Measurements from ENCODE around the gene CNTNAP2.

The CNTNAP2 gene

GRCh38 chr7:146314962-146315361 lies 198.4 kb downstream of the CNTNAP2 start:
- Mint-ChIP-seq H3K27me3 (no peaks in the 10 kb centered on the region), H3K27ac (no peak overlapping the region), H3K4me3 (no peak overlapping the region), H3K9me3 (peaks cover 0 to 6% of the 10 kb centered on the region in 2 donors), H3K4me1 (no peaks in the 10 kb centered on the region)
- no peak for ATAC-seq
- no peak for DNase-seq

GRCh38 chr7:146319629-146320028 lies 203.0 kb downstream of the CNTNAP2 start:
- Mint-ChIP-seq H3K4me1 (no peaks in the 10 kb centered on the region), H3K27me3 (no peaks in the 10 kb centered on the region), H3K27ac (no peak overlapping the region), H3K4me3 (no peak overlapping the region), H3K9me3 (no peaks in the 10 kb centered on the region)
- no peak for DNase-seq
- no peak for ATAC-seq

DNA sequence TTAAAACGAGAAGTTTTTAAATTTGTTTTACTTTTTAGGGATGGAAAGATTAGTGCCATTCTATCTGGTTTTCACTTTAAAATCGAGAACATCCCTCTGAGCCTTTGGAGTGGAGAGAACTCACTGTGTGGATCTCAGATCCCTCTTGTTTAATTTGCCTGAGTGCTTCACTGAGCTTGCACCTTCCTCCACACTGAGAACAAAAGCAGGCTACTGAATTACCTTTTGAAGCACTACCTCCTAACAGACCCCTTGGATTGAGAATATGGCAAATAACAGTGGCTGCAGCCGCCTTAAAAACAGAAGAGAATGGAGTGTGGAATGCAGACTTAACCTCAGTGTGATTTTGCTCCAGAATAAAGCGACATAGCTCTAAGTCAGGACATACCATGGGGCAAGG lies 204.7 kb downstream of the CNTNAP2 start:
- ATAC-seq (no peak), DNase-seq (no peak)
- Mint-ChIP-seq H3K27ac (no peak overlapping the region), H3K9me3 (no peaks in the 10 kb centered on the region), H3K4me3 (no peak overlapping the region), H3K4me1 (no peaks in the 10 kb centered on the region), H3K27me3 (no peaks in the 10 kb centered on the region)

DNA sequence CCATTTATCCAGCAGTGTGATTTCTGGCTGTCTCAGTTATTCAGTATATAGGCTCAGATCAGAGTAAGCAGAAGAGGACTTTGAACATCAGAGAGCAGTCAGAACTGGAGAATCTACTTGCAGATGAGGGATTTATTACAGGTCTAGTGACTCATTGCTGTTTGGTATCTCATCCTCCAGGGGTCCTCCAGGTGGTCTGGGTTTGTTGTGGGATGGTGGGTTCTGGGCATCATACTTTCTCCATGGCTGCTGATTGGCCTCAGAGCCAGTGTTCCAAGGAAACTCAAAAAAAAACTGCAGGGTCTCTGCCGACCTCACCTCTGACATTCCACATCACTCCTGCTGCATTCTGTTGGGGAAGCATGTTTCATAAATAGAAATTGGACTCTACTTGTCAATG lies 214.8 kb downstream of the CNTNAP2 start:
- no peak overlapping the region for H3K4me3 Mint-ChIP-seq
- no peak overlapping the region for H3K27ac Mint-ChIP-seq
- H3K4me1 Mint-ChIP-seq: no peaks in the 10 kb centered on the region
- H3K27me3 Mint-ChIP-seq: no peaks in the 10 kb centered on the region
- DNase-seq: no peak
- no peak for ATAC-seq
- peaks cover 11 to 13% of the 10 kb centered on the region in 2 donors for H3K9me3 Mint-ChIP-seq

GRCh38 chr7:146345251-146345650 lies 228.7 kb downstream of the CNTNAP2 start:
- no peaks in the 10 kb centered on the region for H3K27me3 Mint-ChIP-seq
- no peak for DNase-seq
- no peak overlapping the region for H3K27ac Mint-ChIP-seq
- no peak overlapping the region for H3K4me3 Mint-ChIP-seq
- no peak for ATAC-seq
- H3K4me1 Mint-ChIP-seq: no peaks in the 10 kb centered on the region
- H3K9me3 Mint-ChIP-seq: no peaks in the 10 kb centered on the region

GRCh38 chr7:146346096-146346495 lies 229.5 kb downstream of the CNTNAP2 start:
- no peak overlapping the region for H3K4me3 Mint-ChIP-seq
- H3K27ac Mint-ChIP-seq: no peak overlapping the region
- DNase-seq: no peak
- H3K27me3 Mint-ChIP-seq: no peaks in the 10 kb centered on the region
- no peak for ATAC-seq
- no peaks in the 10 kb centered on the region for H3K9me3 Mint-ChIP-seq
- H3K4me1 Mint-ChIP-seq: no peaks in the 10 kb centered on the region

DNA sequence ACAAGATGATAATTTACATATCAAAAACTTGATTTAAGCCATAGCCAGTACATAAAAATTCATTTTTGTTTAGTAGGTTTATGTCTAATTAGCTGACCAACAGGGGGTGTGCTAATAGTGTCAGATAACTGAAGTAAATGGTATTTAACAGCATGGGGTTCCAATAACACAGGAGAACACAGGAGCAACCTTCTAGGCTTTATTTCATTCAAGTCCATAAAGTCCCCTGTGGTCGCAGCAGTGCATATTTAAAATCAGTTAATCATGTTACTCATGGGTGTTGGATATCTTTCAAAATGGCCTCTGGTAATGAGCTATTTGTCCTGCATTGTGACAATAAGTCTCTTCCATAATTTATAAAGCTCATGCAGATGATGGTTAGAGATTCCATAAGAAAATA lies 238.6 kb downstream of the CNTNAP2 start:
- Mint-ChIP-seq H3K9me3 (peaks cover 0 to 7% of the 10 kb centered on the region in 2 donors), H3K27ac (no peak overlapping the region), H3K27me3 (no peaks in the 10 kb centered on the region), H3K4me1 (no peaks in the 10 kb centered on the region), H3K4me3 (no peak overlapping the region)
- no peak for DNase-seq
- no peak for ATAC-seq

DNA sequence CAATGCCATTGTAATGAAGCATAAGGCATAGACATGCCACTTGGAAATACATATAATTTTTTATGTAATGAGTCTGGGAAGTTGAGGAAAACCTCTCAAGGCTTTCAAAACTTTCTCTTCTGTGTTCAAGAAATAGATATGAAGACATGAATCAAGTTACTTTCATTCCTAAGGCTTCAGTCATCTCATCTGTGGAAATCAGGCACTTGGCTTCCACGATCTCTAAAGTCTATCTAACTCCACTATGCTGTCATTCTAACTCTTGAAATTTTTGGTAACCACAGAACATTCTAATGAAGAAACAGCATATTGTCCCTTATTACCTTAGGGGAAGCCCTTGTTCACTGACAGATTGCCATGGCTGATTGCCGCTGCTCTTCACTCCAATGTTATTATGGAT lies 242.6 kb downstream of the CNTNAP2 start:
- H3K27ac Mint-ChIP-seq: no peak overlapping the region
- H3K9me3 Mint-ChIP-seq: peaks cover 0 to 7% of the 10 kb centered on the region in 2 donors
- H3K4me3 Mint-ChIP-seq: no peak overlapping the region
- no peaks in the 10 kb centered on the region for H3K27me3 Mint-ChIP-seq
- no peaks in the 10 kb centered on the region for H3K4me1 Mint-ChIP-seq
- ATAC-seq (no peak), DNase-seq (no peak)

DNA sequence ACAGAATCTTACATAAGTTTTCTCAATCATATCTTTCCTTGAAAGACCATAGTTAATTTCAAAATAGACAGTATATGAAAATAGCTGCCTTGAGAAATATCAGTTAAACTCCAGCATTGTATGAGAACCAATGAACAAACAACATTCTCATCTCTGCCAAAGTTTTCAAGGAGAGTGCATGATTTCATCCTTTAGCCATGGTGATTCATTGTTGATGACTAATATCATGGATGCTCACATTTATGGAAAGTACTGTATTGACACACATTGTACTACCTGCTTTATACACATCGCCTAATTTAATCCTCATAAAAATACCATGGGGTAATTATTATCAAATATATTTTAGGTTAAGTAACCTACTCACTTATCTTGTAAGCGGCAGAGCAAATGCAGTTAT lies 250.3 kb downstream of the CNTNAP2 start:
- DNase-seq: no peak
- no peaks in the 10 kb centered on the region for H3K4me1 Mint-ChIP-seq
- no peaks in the 10 kb centered on the region for H3K27me3 Mint-ChIP-seq
- H3K4me3 Mint-ChIP-seq: no peak overlapping the region
- no peak overlapping the region for H3K27ac Mint-ChIP-seq
- ATAC-seq: no peak
- H3K9me3 Mint-ChIP-seq: peaks cover 5 to 7% of the 10 kb centered on the region in 2 donors

- H3K4me1 Mint-ChIP-seq: no peaks in the 10 kb centered on the region
- no peak for DNase-seq
- no peaks in the 10 kb centered on the region for H3K27me3 Mint-ChIP-seq
- no peak for ATAC-seq
- peaks cover 0 to 3% of the 10 kb centered on the region in 2 donors for H3K9me3 Mint-ChIP-seq
- H3K4me3 Mint-ChIP-seq: no peak overlapping the region
- no peak overlapping the region for H3K27ac Mint-ChIP-seq
Observed at GRCh38 chr7:146370171-146370570, 253.6 kb downstream of the CNTNAP2 start.

DNA sequence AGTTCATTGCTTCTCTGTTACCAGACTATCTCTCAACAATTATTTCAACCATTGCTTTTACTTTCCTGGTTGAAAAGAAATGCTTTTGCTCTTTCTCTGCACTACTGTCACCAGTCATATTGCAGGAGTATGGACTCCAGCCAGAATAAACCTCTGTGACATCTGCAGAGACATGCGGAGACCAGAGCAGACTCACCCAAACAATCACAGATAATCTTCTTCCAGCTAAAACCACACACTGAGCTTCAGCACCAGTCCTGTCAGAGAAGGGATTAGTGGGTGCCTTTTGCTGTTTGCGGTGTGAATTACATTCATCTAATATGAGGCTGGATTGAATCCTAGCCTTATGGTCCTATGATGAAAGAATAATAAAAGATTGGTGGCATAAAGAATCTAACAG lies 258.6 kb downstream of the CNTNAP2 start:
- peaks cover 5 to 7% of the 10 kb centered on the region in 2 donors for H3K9me3 Mint-ChIP-seq
- H3K4me3 Mint-ChIP-seq: no peak overlapping the region
- no peak for ATAC-seq

DNA sequence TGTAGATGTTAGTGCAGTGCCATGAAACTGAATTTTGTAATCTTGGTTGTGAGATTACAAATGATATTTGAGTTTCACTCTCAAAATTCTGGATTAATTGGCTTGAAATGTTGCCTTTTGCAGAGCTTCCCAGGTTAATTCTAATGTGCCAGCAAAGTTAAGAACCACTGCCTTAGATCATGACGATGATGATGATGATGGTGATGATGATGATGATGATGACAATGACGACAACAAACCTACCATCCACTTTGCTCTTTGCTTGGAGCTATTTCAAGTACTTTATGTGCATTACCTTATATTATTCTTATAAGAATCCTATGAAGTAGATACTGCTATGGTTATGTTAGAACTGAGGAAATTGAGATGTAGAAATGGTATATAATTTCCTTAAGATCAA lies 261.6 kb downstream of the CNTNAP2 start:
- Mint-ChIP-seq H3K4me1 (no peaks in the 10 kb centered on the region), H3K4me3 (no peak overlapping the region), H3K27me3 (no peaks in the 10 kb centered on the region), H3K27ac (no peak overlapping the region), H3K9me3 (peaks cover 5 to 7% of the 10 kb centered on the region in 2 donors)
- no peak for ATAC-seq
- DNase-seq: no peak

More for the DNA sequence above, 258.6 kb downstream of the CNTNAP2 start:
- Mint-ChIP-seq H3K4me1 (no peaks in the 10 kb centered on the region), H3K27me3 (no peaks in the 10 kb centered on the region), H3K27ac (no peak overlapping the region)
- DNase-seq: no peak

DNA sequence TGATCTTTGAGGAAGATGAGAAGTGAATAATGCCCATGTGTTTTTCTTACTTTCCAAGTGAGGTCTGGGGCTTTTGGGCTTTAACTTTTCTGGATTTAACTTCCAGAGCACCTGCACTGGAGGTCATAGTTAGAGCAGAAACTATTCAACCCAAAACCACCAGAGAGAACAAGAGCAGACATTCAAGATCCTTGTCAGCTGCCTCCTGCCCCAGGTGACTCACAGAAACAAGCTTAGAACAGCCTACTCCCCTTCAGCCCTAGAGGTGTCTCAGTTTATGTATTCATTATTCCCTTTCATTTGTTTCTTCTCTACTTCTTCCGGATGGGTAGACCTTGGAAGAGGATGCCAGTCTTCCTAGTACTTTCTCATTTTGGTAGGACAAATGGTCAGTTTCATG lies 270.5 kb downstream of the CNTNAP2 start:
- peaks cover 0 to 4% of the 10 kb centered on the region in 2 donors for H3K9me3 Mint-ChIP-seq
- H3K27me3 Mint-ChIP-seq: no peaks in the 10 kb centered on the region
- no peak overlapping the region for H3K4me3 Mint-ChIP-seq
- DNase-seq: no peak
- ATAC-seq: no peak
- no peaks in the 10 kb centered on the region for H3K4me1 Mint-ChIP-seq
- no peak overlapping the region for H3K27ac Mint-ChIP-seq

DNA sequence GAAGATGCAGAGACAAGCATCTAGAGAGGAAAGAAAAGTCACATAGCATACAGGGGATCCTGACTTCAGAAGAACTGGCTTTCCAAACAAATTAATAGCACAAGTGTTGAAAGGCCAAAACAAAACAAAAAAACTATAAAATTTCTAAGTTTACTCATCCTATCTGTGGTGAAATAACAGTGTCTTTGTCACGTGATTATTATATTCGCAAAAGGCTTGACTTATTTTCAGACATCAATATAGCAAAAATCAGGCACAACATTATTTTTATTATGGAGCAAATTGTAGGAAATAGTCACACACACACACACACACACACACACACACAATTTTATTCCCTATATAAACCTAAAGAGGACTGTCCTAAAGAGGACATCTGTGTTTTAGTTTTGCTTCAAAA lies 272.3 kb downstream of the CNTNAP2 start:
- no peaks in the 10 kb centered on the region for H3K27me3 Mint-ChIP-seq
- DNase-seq (no peak), ATAC-seq (no peak)
- H3K4me3 Mint-ChIP-seq: no peak overlapping the region
- no peaks in the 10 kb centered on the region for H3K4me1 Mint-ChIP-seq
- no peak overlapping the region for H3K27ac Mint-ChIP-seq
- peaks cover 3 to 7% of the 10 kb centered on the region in 2 donors for H3K9me3 Mint-ChIP-seq

DNA sequence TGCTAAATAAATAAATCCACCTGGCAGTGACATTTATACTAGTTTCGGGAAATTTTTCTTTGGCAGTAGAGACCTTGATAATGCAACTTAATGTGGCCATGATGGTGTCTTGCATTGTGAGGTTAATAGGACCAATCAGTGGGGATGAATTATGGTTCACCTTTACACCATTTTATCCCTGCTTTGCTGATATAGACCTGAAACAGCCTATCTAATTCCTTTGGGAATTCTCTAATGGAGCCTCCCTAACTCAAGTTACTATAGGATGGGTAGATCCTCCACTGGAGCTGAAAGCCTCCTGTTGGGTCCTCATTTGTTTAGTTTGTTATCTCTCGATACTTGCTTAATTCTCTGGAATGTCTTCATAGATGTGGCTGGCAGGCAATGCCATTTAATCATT lies 276.7 kb downstream of the CNTNAP2 start:
- no peaks in the 10 kb centered on the region for H3K27me3 Mint-ChIP-seq
- no peak overlapping the region for H3K4me3 Mint-ChIP-seq
- ATAC-seq (no peak), DNase-seq (no peak)
- H3K27ac Mint-ChIP-seq: no peak overlapping the region
- H3K4me1 Mint-ChIP-seq: no peaks in the 10 kb centered on the region
- peaks cover 5 to 10% of the 10 kb centered on the region in 2 donors for H3K9me3 Mint-ChIP-seq

- Mint-ChIP-seq H3K4me1 (no peaks in the 10 kb centered on the region), H3K27me3 (no peaks in the 10 kb centered on the region), H3K9me3 (peaks cover 5 to 11% of the 10 kb centered on the region in 2 donors), H3K4me3 (no peak overlapping the region), H3K27ac (no peak overlapping the region)
- DNase-seq: no peak
- no peak for ATAC-seq
Observed at GRCh38 chr7:146397141-146397540, 280.5 kb downstream of the CNTNAP2 start.

- no peak for DNase-seq
- no peak overlapping the region for H3K4me3 Mint-ChIP-seq
Observed at GRCh38 chr7:146401939-146402338, 285.3 kb downstream of the CNTNAP2 start.

More at GRCh38 chr7:146401939-146402338, 285.3 kb downstream of the CNTNAP2 start:
- Mint-ChIP-seq H3K27ac (no peak overlapping the region), H3K4me1 (no peaks in the 10 kb centered on the region), H3K27me3 (no peaks in the 10 kb centered on the region), H3K9me3 (peaks cover 0 to 12% of the 10 kb centered on the region in 2 donors)
- no peak for ATAC-seq
